Lower leg skin (tissue), 4 donors: ENCODE results near the gene CREB5. TPM values are rescaled to one million over a fixed set of nuclear protein-coding genes. Genes with fewer than 3 reads are reported as not detected.

Experiments
- DNase-seq, 2 donors: peaks; one replicate each; pipeline ENCODE4 v3.0.0-alpha.2; 2019; ENCODE audit warnings: low spot score in 2 of 2
- H3K4me3 ChIP-seq: fragments of 200-600 bp; sonication (generic); 2 replicates; pipeline ENCODE4 v1.5.1; 2017; ENCODE audit warnings: mild to moderate bottlenecking, low read depth; ENCODE audit not compliant: poor library complexity, severe bottlenecking
- CTCF ChIP-seq, 3 donors: fragments of 450-650 bp; IDR thresholded peaks; one replicate each; pipeline ENCODE4 v1.5.1; 2016; ENCODE audit warnings: antibody characterized with exemption in 3 of 3, mild to moderate bottlenecking in 3 of 3, moderate library complexity in 2 of 3
- POLR2A ChIP-seq, 2 donors: fragments of 450-650 bp; IDR thresholded peaks; one replicate each; pipeline ENCODE4 v1.6.1; 2016 to 2017; ENCODE audit warnings: antibody characterized with exemption in 2 of 2, mild to moderate bottlenecking in 1 of 2, moderate library complexity in 1 of 2
- WGBS, 2 donors: methylation state at CpG; one replicate each; pipeline ENCODE4 v1.1.5; 2018; 5-methylcytosine and 5-hydroxymethylcytosine counted together
- intact Hi-C: fragments of 100-400 bp; cut with DNase I; formaldehyde crosslinking; loops from one replicate; pipeline ENCODE4 v1.15.0; 2023; ENCODE audit warnings: low total_unique reads
- total RNA-seq, 4 donors: library from RNA; depleted of rRNA; stranded (reverse); fragments of >200 nt; gene quantifications; one replicate each; pipeline ENCODE4 v1.1.0, GENCODE V29; 2016

The CREB5 gene
- total RNA-seq, 4 donors from 2014 or later, result 2.5 to 15.0 (median 5.4) TPM

GRCh38 chr7:28389504-28390395, 22.6 kb upstream of the CREB5 start:
- peak in 1 of 3 donors; percentile 13 for TF ChIP-seq CTCF (IDR thresholded peaks at IDR 0.05)
- no peak for TF ChIP-seq POLR2A (IDR thresholded peaks at IDR 0.05)
- no peak for DNase-seq
- H3K4me3 ChIP-seq, result no peak overlapping the region
- 8 to 9% methylated on average over 14 of the region's 14 CpGs for WGBS, 2 donors
- intact Hi-C loops, result loop anchor here (10.0 kb wide), 1 partner anchor 465 kb away; no protein-coding TSS in a partner anchor

- no peak for DNase-seq
- no peak overlapping the region for H3K4me3 ChIP-seq
- intact Hi-C loops, result no loop called here
- WGBS, 2 donors, result 17 to 29% methylated on average over 3 of the region's 3 CpGs
- TF ChIP-seq CTCF (IDR thresholded peaks at IDR 0.05), result no peak
- no peak for TF ChIP-seq POLR2A (IDR thresholded peaks at IDR 0.05)
These were observed 21.9 kb upstream of the CREB5 start for GRCh38 chr7:28390426-28390825.

GRCh38 chr7:28392289-28392688, 20.0 kb upstream of the CREB5 start:
- no peak overlapping the region for H3K4me3 ChIP-seq
- TF ChIP-seq CTCF (IDR thresholded peaks at IDR 0.05) (no peak), POLR2A (IDR thresholded peaks at IDR 0.05) (no peak)
- WGBS, 2 donors, result 90 to 100% methylated on average over 2 of the region's 2 CpGs
- no peak for DNase-seq
- intact Hi-C loops, result no loop called here

GRCh38 chr7:28395404-28395803, 16.9 kb upstream of the CREB5 start:
- H3K4me3 ChIP-seq, result no peak overlapping the region
- intact Hi-C loops, result no loop called here
- no peak for DNase-seq
- no peak for TF ChIP-seq POLR2A (IDR thresholded peaks at IDR 0.05)
- TF ChIP-seq CTCF (IDR thresholded peaks at IDR 0.05), result no peak
- 20 to 33% methylated on average over 3 of the region's 3 CpGs for WGBS, 2 donors

- no peak for TF ChIP-seq POLR2A (IDR thresholded peaks at IDR 0.05)
- no peak for TF ChIP-seq CTCF (IDR thresholded peaks at IDR 0.05)
- intact Hi-C loops, result no loop called here
- no peak overlapping the region for H3K4me3 ChIP-seq
- 19 to 27% methylated on average over 2 of the region's 2 CpGs for WGBS, 2 donors
- DNase-seq, result no peak
These were observed 16.5 kb upstream of the CREB5 start for GRCh38 chr7:28395831-28396230.
